ENCODE data around the gene CDH8. TPM values are rescaled to one million over a fixed set of nuclear protein-coding genes. Genes with fewer than 3 reads are reported as not detected.

CDH8 gene
- total RNA-seq, 1 experiment from 2014 or later = 11.1 TPM

- TF ChIP-seq, protein P1, sequence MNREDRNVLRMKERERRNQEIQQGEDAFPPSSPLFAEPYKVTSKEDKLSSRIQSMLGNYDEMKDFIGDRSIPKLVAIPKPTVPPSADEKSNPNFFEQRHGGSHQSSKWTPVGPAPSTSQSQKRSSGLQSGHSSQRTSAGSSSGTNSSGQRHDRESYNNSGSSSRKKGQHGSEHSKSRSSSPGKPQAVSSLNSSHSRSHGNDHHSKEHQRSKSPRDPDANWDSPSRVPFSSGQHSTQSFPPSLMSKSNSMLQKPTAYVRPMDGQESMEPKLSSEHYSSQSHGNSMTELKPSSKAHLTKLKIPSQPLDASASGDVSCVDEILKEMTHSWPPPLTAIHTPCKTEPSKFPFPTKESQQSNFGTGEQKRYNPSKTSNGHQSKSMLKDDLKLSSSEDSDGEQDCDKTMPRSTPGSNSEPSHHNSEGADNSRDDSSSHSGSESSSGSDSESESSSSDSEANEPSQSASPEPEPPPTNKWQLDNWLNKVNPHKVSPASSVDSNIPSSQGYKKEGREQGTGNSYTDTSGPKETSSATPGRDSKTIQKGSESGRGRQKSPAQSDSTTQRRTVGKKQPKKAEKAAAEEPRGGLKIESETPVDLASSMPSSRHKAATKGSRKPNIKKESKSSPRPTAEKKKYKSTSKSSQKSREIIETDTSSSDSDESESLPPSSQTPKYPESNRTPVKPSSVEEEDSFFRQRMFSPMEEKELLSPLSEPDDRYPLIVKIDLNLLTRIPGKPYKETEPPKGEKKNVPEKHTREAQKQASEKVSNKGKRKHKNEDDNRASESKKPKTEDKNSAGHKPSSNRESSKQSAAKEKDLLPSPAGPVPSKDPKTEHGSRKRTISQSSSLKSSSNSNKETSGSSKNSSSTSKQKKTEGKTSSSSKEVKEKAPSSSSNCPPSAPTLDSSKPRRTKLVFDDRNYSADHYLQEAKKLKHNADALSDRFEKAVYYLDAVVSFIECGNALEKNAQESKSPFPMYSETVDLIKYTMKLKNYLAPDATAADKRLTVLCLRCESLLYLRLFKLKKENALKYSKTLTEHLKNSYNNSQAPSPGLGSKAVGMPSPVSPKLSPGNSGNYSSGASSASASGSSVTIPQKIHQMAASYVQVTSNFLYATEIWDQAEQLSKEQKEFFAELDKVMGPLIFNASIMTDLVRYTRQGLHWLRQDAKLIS (CRISPR knock-in tag; IDR thresholded peaks at IDR 0.05; ENCODE audit: borderline replicate concordance) = no peak
These were observed 217.4 kb downstream of the CDH8 start (continued) for GRCh38 chr16:61818850-61819249.

DNA sequence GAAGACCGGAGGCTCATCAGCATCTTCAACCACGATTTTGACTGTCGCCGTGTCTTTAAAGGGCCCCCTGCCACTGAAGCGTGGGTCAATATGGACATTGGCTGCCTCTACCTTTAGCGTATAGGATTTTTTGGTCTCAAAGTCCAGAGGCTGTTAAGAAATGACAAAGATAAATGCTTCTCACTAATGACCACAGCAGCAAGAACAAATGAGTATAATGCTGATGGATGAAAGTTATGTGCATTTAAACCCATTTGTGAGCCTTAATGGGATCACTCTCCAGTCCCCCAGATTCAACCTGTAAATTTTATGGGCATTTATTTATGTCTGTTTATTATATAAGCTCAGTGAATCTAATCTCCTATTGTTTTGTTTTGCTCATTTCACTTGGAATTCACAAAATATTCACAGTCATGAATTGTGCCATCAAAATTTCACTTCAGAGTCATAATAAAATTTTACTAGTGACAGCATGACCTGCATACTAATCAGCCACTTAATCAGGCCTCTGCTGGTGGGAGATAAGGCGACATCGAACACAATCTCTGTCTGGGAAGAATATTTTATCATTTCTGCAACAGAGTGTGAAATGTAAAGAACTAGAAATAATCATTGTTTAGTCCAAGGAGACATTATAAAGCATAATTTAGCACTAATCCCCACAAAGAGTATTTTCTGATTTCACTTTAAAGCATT, 218.5 kb downstream of the CDH8 start:
- H3K9me3 Mint-ChIP-seq = no peaks in the 10 kb centered on the region
- POLR2A ChIA-PET = no interaction called here
- no peak overlapping the region for H3K4me3 Mint-ChIP-seq
- H3K4me1 Mint-ChIP-seq = peaks cover 21% of the 10 kb centered on the region
- DNase-seq (ENCODE audit: low spot score) (no peak), ATAC-seq (no peak)
- no peaks in the 10 kb centered on the region for H3K27me3 Mint-ChIP-seq (ENCODE audit: low read depth)
- H3K36me3 Mint-ChIP-seq = no peaks in the 10 kb centered on the region; the same call in 1 of the 2 replicates
- TF ChIP-seq ZNF281 (CRISPR knock-in tag; IDR thresholded peaks at IDR 0.05) (no peak), OVOL2 (CRISPR knock-in tag; IDR thresholded peaks at IDR 0.05; ENCODE audit: borderline replicate concordance) (no peak), NFATC4 (CRISPR knock-in tag; IDR thresholded peaks at IDR 0.05) (no peak), MXD4 (CRISPR knock-in tag; IDR thresholded peaks at IDR 0.05; ENCODE audit: borderline replicate concordance) (no peak), ZNF138 (CRISPR knock-in tag; conservative IDR thresholded peaks at IDR 0.05) (no peak), PRRX2 (CRISPR knock-in tag; IDR thresholded peaks at IDR 0.05) (no peak), SP1 (CRISPR knock-in tag; conservative IDR thresholded peaks at IDR 0.05) (no peak), ZBTB43 (CRISPR knock-in tag; IDR thresholded peaks at IDR 0.05) (no peak), ZNF423 (CRISPR knock-in tag; IDR thresholded peaks at IDR 0.05) (no peak), ZNF219 (CRISPR knock-in tag; IDR thresholded peaks at IDR 0.05; ENCODE audit: borderline replicate concordance) (no peak), GABPB1 (CRISPR knock-in tag; IDR thresholded peaks at IDR 0.05) (no peak)
- TF ChIP-seq, protein P2, sequence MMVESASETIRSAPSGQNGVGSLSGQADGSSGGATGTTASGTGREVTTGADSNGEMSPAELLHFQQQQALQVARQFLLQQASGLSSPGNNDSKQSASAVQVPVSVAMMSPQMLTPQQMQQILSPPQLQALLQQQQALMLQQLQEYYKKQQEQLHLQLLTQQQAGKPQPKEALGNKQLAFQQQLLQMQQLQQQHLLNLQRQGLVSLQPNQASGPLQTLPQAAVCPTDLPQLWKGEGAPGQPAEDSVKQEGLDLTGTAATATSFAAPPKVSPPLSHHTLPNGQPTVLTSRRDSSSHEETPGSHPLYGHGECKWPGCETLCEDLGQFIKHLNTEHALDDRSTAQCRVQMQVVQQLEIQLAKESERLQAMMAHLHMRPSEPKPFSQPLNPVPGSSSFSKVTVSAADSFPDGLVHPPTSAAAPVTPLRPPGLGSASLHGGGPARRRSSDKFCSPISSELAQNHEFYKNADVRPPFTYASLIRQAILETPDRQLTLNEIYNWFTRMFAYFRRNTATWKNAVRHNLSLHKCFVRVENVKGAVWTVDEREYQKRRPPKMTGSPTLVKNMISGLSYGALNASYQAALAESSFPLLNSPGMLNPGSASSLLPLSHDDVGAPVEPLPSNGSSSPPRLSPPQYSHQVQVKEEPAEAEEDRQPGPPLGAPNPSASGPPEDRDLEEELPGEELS (CRISPR knock-in tag; IDR thresholded peaks at IDR 0.05) = no peak
- TF ChIP-seq, protein P3, sequence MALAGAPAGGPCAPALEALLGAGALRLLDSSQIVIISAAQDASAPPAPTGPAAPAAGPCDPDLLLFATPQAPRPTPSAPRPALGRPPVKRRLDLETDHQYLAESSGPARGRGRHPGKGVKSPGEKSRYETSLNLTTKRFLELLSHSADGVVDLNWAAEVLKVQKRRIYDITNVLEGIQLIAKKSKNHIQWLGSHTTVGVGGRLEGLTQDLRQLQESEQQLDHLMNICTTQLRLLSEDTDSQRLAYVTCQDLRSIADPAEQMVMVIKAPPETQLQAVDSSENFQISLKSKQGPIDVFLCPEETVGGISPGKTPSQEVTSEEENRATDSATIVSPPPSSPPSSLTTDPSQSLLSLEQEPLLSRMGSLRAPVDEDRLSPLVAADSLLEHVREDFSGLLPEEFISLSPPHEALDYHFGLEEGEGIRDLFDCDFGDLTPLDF (CRISPR knock-in tag; IDR thresholded peaks at IDR 0.05) = no peak
- TF ChIP-seq, protein P4, sequence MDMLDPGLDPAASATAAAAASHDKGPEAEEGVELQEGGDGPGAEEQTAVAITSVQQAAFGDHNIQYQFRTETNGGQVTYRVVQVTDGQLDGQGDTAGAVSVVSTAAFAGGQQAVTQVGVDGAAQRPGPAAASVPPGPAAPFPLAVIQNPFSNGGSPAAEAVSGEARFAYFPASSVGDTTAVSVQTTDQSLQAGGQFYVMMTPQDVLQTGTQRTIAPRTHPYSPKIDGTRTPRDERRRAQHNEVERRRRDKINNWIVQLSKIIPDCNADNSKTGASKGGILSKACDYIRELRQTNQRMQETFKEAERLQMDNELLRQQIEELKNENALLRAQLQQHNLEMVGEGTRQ (CRISPR knock-in tag; IDR thresholded peaks at IDR 0.05) = no peak
- TF ChIP-seq, protein P5, sequence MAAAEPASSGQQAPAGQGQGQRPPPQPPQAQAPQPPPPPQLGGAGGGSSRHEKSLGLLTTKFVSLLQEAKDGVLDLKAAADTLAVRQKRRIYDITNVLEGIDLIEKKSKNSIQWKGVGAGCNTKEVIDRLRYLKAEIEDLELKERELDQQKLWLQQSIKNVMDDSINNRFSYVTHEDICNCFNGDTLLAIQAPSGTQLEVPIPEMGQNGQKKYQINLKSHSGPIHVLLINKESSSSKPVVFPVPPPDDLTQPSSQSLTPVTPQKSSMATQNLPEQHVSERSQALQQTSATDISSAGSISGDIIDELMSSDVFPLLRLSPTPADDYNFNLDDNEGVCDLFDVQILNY (CRISPR knock-in tag; IDR thresholded peaks at IDR 0.05) = no peak
- H3K27ac Mint-ChIP-seq = no peak overlapping the region
- CTCF ChIA-PET = no interaction called here
